Small intestine (tissue), 7 donors: ENCODE results near the gene PNP. TPM values are rescaled to one million over a fixed set of nuclear protein-coding genes. Genes with fewer than 3 reads are reported as not detected.

Experiments used
- DNase-seq, 2 donors: peaks; one replicate each; pipeline versions ENCODE4 v3.0.0 to v3.0.0-alpha.2; 2013
- FAIRE-seq: peaks from 2 replicates; lab custom pipeline; 2012; peaks lifted over from hg19 to GRCh38; lab: Jason Lieb, UNC
- H3K27ac ChIP-seq, 3 donors: one replicate each; pipeline ENCODE4 v1.5.1; 2013; ENCODE audit warnings: low read length in 2 of 3, mild to moderate bottlenecking in 2 of 3, control low read depth in 1 of 3, inconsistent platforms in 1 of 3, low read depth in 1 of 3, moderate library complexity in 1 of 3
- H3K27me3 ChIP-seq, 3 donors: one replicate each; pipeline ENCODE4 v1.6.1; 2013; ENCODE audit warnings: low read length in 3 of 3, inconsistent platforms in 1 of 3; ENCODE audit not compliant: control insufficient read depth in 3 of 3, insufficient read depth in 3 of 3
- H3K36me3 ChIP-seq, 3 donors: one replicate each; pipeline ENCODE4 v1.6.1; 2013; ENCODE audit warnings: low read length in 3 of 3, inconsistent platforms in 1 of 3, low read depth in 1 of 3, mild to moderate bottlenecking in 1 of 3, moderate library complexity in 1 of 3; ENCODE audit not compliant: control insufficient read depth in 3 of 3, insufficient read depth in 2 of 3
- H3K4me1 ChIP-seq, 3 donors: one replicate each; pipeline ENCODE4 v1.6.1; 2013; ENCODE audit warnings: low read length in 2 of 3, inconsistent platforms in 1 of 3, low read depth in 1 of 3, mild to moderate bottlenecking in 1 of 3, moderate library complexity in 1 of 3; ENCODE audit not compliant: control insufficient read depth in 3 of 3, insufficient read depth in 2 of 3
- H3K4me3 ChIP-seq, 3 donors: one replicate each; pipeline ENCODE4 v1.5.1; 2013; ENCODE audit warnings: low read length in 3 of 3, control low read depth in 1 of 3, inconsistent platforms in 1 of 3, low read depth in 1 of 3, mild to moderate bottlenecking in 1 of 3, moderate library complexity in 1 of 3
- H3K9me3 ChIP-seq, 2 donors: one replicate each; pipeline ENCODE4 v1.6.1; 2013; ENCODE audit warnings: low read depth in 1 of 2, low read length in 1 of 2; ENCODE audit not compliant: control insufficient read depth in 2 of 2, insufficient read depth in 1 of 2
- WGBS, 3 donors: extraction: QIAGEN DNeasy Blood & Tissue Kit; methylation state at CpG; one replicate each; pipeline ENCODE4 v1.1.7; 2013; 5-methylcytosine and 5-hydroxymethylcytosine counted together
- polyA plus RNA-seq, 4 donors: library from polyadenylated mRNA; stranded (reverse) in 3 of 4; unstranded in 1 of 4; fragments of 200-250 nt in 3 of 4; fragments of 120-200 nt in 1 of 4; gene quantifications; one replicate each; pipeline versions ENCODE4 v1.2.1 to v1.2.3, GENCODE V29; 2013
- donor health status: healthy with polysubstance abuse.
- donor health status: control.
- donor health status: control.
- donor health status: Bipolar disorder and iron deficiency.
- donor health status: healthy.

Gene PNP
- polyA plus RNA-seq, 4 donors = 168 to 353 (median 202) TPM

- no peaks in the 10 kb centered on the region for H3K9me3 ChIP-seq
- H3K36me3 ChIP-seq = no peaks in the 10 kb centered on the region
- WGBS, 3 donors = 65 to 76% (median 71%) methylated on average over 1 of the region's 1 CpG
- H3K4me1 ChIP-seq = no peaks in the 10 kb centered on the region
- H3K27me3 ChIP-seq = peaks cover 0 to 2% (median 0%) of the 10 kb centered on the region in 3 donors
- FAIRE-seq (no peak), DNase-seq (no peak)
- H3K27ac ChIP-seq = no peak overlapping the region
- H3K4me3 ChIP-seq = no peak overlapping the region
Measured at GRCh38 chr14:20522332-20522731, 53.1 kb downstream of the PNP start.

GRCh38 chr14:20524027-20524426 is 54.8 kb downstream of the PNP start:
- H3K27ac ChIP-seq = no peak overlapping the region
- peaks cover 0 to 2% (median 0%) of the 10 kb centered on the region in 3 donors for H3K27me3 ChIP-seq
- no peaks in the 10 kb centered on the region for H3K36me3 ChIP-seq
- WGBS, 3 donors = 88 to 92% (median 90%) methylated on average over 2 of the region's 2 CpGs
- DNase-seq = no peak
- no peaks in the 10 kb centered on the region for H3K4me1 ChIP-seq
- no peak for FAIRE-seq
- H3K4me3 ChIP-seq = no peak overlapping the region
- H3K9me3 ChIP-seq = no peaks in the 10 kb centered on the region

Other genes starting within 250 kb of the PNP start
- not detected for gene OR11H6, start 245.7 kb upstream of the PNP start, polyA plus RNA-seq
- under 1 TPM in 1 of 4 donors, not detected in 3; 0.10 TPM for gene OR11H7, start 240.4 kb upstream of the PNP start, polyA plus RNA-seq
- gene OR11H4, start 230.1 kb upstream of the PNP start, polyA plus RNA-seq = not detected
- 10 to 100 TPM in 1 of 4 donors, 1 to 10 TPM in 3; 4.1 to 14.9 (median 5.6) TPM for gene TTC5, start 163.5 kb upstream of the PNP start, polyA plus RNA-seq
- 10 to 100 TPM; 43.5 to 67.9 (median 44.1) TPM for gene CCNB1IP1, start 136.1 kb upstream of the PNP start, polyA plus RNA-seq
- 10 to 100 TPM in 3 of 4 donors, 1 to 10 TPM in 1; 9.5 to 26.8 (median 14.2) TPM for gene PARP2, start 125.8 kb upstream of the PNP start, polyA plus RNA-seq
- gene TEP1, start 55.9 kb upstream of the PNP start, polyA plus RNA-seq = 10 to 100 TPM; 32.9 to 87.4 (median 66.0) TPM
- gene KLHL33, start 33.2 kb upstream of the PNP start, polyA plus RNA-seq = under 1 TPM in 3 of 4 donors, not detected in 1; under 0.01 to 0.37 (median 0.07) TPM
- 10 to 100 TPM; 38.6 to 59.1 (median 45.8) TPM for gene OSGEP, start 14.6 kb upstream of the PNP start, polyA plus RNA-seq
- gene APEX1, start 14.2 kb upstream of the PNP start, polyA plus RNA-seq = 100 to 1,000 TPM; 122 to 216 (median 191) TPM
- 10 to 100 TPM; 37.6 to 55.1 (median 49.2) TPM for gene PIP4P1, start 8.0 kb upstream of the PNP start, polyA plus RNA-seq
- under 1 TPM in 1 of 4 donors, not detected in 3; 0.78 TPM for gene RNASE10, start 36.1 kb downstream of the PNP start, polyA plus RNA-seq
- not detected for gene RNASE9, start 91.6 kb downstream of the PNP start, polyA plus RNA-seq
- gene RNASE11, start 118.6 kb downstream of the PNP start, polyA plus RNA-seq = not detected
- gene RNASE12, start 122.0 kb downstream of the PNP start, polyA plus RNA-seq = not detected
- not detected for gene OR6S1, start 172.3 kb downstream of the PNP start, polyA plus RNA-seq
- gene RNASE4, start 215.2 kb downstream of the PNP start, polyA plus RNA-seq = 10 to 100 TPM in 3 of 4 donors, 1 to 10 TPM in 1; 8.1 to 45.7 (median 31.1) TPM
- 10 to 100 TPM; 13.4 to 63.1 (median 20.8) TPM for gene ANG, start 219.4 kb downstream of the PNP start, polyA plus RNA-seq